Mesothelial cell of epicardium (in vitro differentiated cells): ENCODE data around the gene DYNLT1. TPM values are rescaled to one million over a fixed set of nuclear protein-coding genes. Genes with fewer than 3 reads are reported as not detected.

Experiments
- DNase-seq, 2 experiments: peaks; one replicate each; pipeline ENCODE4 v3.0.0; 2021; ENCODE audit warnings: low spot score in 2 of 2; ENCODE audit not compliant: unreplicated experiment in 2 of 2
- H3K27ac Mint-ChIP-seq: 2 replicates; pipeline ENCODE4 v1.8.0; 2021; ENCODE audit warnings: mixed read lengths
- H3K27me3 Mint-ChIP-seq: 2 replicates; pipeline ENCODE4 v1.8.0; 2021; ENCODE audit warnings: low read depth, mixed read lengths
- H3K36me3 Mint-ChIP-seq: 2 replicates; pipeline ENCODE4 v1.8.0; 2021; ENCODE audit warnings: mixed read lengths
- H3K4me1 Mint-ChIP-seq: 2 replicates; pipeline ENCODE4 v1.8.0; 2021; ENCODE audit warnings: mixed read lengths
- H3K4me3 Mint-ChIP-seq: 2 replicates; pipeline ENCODE4 v1.8.0; 2021; ENCODE audit warnings: mild to moderate bottlenecking, moderate library complexity, mixed read lengths
- H3K9me3 Mint-ChIP-seq: 2 replicates; pipeline ENCODE4 v1.8.0; 2021; ENCODE audit warnings: mixed read lengths
- total RNA-seq: library from RNA; stranded (reverse); gene quantifications from 3 replicates; pipeline ENCODE4 v1.2.1, GENCODE V29; 2021
- TF ChIP-seq, protein P1 (sequence below): fragments of 200-600 bp; sonication (generic); IDR thresholded peaks from one replicate; pipeline ENCODE4 v1.5.0; 2021; ENCODE audit warnings: antibody characterized with exemption; ENCODE audit not compliant: unreplicated experiment

Gene DYNLT1
- total RNA-seq, 1 donor from 2014 or later: 142 TPM

DNA sequence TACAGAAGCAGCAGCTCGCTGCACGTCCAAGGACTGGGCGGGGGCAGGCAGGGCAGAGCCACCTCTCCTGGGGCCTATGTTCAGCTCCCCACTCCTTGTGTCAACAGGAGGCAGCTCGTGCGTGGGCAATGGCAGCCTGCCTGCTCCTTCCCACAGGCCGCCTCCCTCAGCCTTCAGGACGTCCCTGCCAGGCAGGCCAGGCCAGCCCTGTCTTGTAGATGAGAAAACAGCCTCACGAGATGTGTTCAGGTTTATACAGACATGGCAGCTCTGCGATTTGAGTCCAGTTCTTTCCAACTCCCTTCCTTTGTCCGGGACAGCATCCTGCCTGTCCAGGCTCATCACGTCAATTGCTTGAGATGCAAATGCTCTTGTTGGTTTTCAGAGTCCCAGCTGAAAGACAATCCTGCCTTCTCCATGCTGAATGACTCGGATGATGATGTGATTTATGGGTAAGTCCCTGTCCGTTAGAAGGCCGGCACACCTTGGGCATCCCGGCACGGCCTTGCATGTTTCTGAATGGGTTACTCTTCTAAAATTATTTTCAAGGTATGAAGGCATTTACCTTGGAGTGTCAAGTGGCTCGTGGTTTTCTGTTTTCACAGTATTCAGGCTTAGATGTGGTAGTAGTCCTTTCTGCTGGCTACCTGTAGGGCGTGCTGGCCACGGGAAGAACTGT lies 13.5 kb downstream of the DYNLT1 start:
- Mint-ChIP-seq H3K4me3 (no peak overlapping the region), H3K4me1 (peaks cover 37% of the 10 kb centered on the region), H3K36me3 (peaks cover 32% of the 10 kb centered on the region), H3K27ac (peak overlapping the region; percentile 88), H3K9me3 (no peaks in the 10 kb centered on the region), H3K27me3 (no peaks in the 10 kb centered on the region)
- TF ChIP-seq, protein P1, sequence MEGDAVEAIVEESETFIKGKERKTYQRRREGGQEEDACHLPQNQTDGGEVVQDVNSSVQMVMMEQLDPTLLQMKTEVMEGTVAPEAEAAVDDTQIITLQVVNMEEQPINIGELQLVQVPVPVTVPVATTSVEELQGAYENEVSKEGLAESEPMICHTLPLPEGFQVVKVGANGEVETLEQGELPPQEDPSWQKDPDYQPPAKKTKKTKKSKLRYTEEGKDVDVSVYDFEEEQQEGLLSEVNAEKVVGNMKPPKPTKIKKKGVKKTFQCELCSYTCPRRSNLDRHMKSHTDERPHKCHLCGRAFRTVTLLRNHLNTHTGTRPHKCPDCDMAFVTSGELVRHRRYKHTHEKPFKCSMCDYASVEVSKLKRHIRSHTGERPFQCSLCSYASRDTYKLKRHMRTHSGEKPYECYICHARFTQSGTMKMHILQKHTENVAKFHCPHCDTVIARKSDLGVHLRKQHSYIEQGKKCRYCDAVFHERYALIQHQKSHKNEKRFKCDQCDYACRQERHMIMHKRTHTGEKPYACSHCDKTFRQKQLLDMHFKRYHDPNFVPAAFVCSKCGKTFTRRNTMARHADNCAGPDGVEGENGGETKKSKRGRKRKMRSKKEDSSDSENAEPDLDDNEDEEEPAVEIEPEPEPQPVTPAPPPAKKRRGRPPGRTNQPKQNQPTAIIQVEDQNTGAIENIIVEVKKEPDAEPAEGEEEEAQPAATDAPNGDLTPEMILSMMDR: no peak
- DNase-seq: no peak

DNA sequence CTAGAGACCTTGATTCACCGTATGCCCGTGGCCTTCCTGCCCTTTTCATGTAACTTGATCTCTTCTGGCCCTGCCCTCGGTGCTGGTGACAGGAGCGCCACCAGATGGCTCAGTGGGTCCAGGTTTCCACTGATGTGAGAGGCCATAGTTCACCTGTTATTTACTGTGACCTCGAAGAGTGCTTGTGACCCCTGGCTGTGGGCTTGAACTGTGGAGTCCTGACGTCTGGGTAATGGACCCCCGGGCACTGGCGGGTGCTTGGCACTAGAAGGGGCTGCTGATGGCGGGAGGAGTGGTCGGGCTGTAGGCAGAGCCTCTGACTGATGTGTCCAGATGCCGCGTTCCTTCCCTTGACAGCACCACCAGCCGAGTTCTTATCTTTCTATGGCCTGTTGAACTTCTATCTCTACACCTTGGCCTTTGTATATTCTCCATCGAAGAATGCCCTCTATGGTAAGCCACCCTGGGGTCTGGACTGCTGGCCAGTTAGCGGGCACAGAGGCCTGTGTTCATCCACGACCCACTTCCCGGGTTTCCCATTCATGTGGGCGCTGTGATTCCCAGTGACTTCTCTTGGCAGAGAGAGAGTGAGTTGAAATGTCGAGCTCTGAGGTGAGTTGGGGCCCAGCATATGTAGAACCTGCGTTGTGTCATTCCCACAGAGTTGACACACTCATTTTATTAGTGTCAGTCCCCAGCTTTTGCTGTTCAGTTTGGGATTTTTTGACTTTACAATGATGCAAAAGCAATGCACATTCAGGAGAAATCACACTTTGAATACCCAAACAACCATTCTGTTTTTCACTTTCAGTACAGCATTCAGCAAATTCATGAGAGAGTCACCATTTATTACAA lies 14.9 kb downstream of the DYNLT1 start:
- no peak for DNase-seq
- no peaks in the 10 kb centered on the region for H3K27me3 Mint-ChIP-seq

DNA sequence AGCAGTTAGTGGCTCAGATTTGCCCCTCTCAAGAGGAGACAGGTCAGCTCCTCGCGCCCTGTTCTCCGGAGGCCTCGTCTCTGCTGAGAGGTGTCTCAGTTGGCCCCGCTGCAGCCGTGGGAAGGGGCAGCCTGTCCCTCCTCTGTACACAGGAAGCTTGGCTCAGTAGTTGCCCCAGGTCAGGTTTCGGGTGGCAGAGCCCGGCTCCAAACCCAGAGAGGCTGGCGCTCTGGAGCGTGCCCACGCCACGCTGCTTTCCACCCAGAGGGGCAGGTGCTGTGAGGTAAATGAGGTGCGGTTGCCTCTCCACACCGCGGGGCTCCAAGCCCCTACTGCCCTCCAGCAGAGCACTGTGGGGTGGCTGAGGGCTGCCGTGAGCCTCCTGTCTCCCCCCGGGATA lies 16.0 kb downstream of the DYNLT1 start:
- Mint-ChIP-seq H3K27ac (no peak overlapping the region), H3K36me3 (peaks cover 35% of the 10 kb centered on the region)
- no peak for DNase-seq

More for the DNA sequence above, 14.9 kb downstream of the DYNLT1 start:
- H3K4me1 Mint-ChIP-seq: peaks cover 29% of the 10 kb centered on the region
- no peaks in the 10 kb centered on the region for H3K9me3 Mint-ChIP-seq
- H3K27ac Mint-ChIP-seq: peak overlapping the region; percentile 44
- H3K36me3 Mint-ChIP-seq: peaks cover 35% of the 10 kb centered on the region
- TF ChIP-seq, protein P1: no peak
- no peak overlapping the region for H3K4me3 Mint-ChIP-seq

GRCh38 chr6:158627940-158628211 lies 16.7 kb downstream of the DYNLT1 start:
- Mint-ChIP-seq H3K27me3 (no peaks in the 10 kb centered on the region), H3K4me1 (peaks cover 27% of the 10 kb centered on the region), H3K27ac (no peak overlapping the region), H3K9me3 (no peaks in the 10 kb centered on the region), H3K36me3 (peaks cover 33% of the 10 kb centered on the region), H3K4me3 (no peak overlapping the region)
- TF ChIP-seq, protein P1: no peak
- no peak for DNase-seq

More for the DNA sequence above, 16.0 kb downstream of the DYNLT1 start:
- no peak overlapping the region for H3K4me3 Mint-ChIP-seq
- H3K4me1 Mint-ChIP-seq: peaks cover 29% of the 10 kb centered on the region
- H3K9me3 Mint-ChIP-seq: no peaks in the 10 kb centered on the region
- TF ChIP-seq, protein P1: no peak
- no peaks in the 10 kb centered on the region for H3K27me3 Mint-ChIP-seq

- no peak overlapping the region for H3K4me3 Mint-ChIP-seq
- no peak overlapping the region for H3K27ac Mint-ChIP-seq
- peaks cover 25% of the 10 kb centered on the region for H3K4me1 Mint-ChIP-seq
- H3K27me3 Mint-ChIP-seq: no peaks in the 10 kb centered on the region
- H3K36me3 Mint-ChIP-seq: peaks cover 33% of the 10 kb centered on the region
- no peak for DNase-seq
- no peaks in the 10 kb centered on the region for H3K9me3 Mint-ChIP-seq
- TF ChIP-seq, protein P1: no peak
Measured at GRCh38 chr6:158627168-158627939, 17.2 kb downstream of the DYNLT1 start.
